NT2/D1 (cell line): Measurements from ENCODE around the gene AKR1E2.

Experiments
- SUZ12 ChIP-seq: IDR thresholded peaks from 2 replicates; pipeline ENCODE4 v1.6.1; 2011; ENCODE audit not compliant: insufficient read length, insufficient read depth; ENCODE audit errors: extremely low read depth
- YY1 ChIP-seq: IDR thresholded peaks from 2 replicates; pipeline ENCODE4 v1.6.1; 2011; ENCODE audit not compliant: insufficient read length, insufficient read depth
- ZNF274 ChIP-seq: IDR thresholded peaks from 2 replicates; pipeline ENCODE4 v1.6.1; 2011; ENCODE audit warnings: mild to moderate bottlenecking, low read depth, low read length

DNA sequence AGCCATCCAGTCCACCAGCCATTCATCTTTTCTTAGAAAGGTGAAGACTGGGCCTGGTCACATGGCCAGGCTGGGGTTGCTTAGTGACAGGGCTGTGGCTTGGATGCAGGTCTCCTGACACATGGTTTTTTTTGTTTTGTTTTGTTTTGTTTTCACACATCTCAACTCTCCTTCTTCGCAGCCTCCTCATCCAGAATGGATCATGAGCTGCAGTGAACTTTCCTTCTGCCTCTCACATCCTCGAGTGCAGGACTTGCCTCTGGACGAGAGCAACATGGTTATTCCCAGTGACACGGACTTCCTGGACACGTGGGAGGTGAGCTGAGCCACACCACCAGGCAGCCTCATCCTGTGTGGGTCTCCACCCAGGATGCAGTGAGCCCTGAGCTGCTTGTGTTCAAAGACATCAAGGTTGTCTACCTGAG is 9.5 kb downstream of the AKR1E2 start:
- TF ChIP-seq SUZ12 (no peak), ZNF274 (no peak), YY1 (no peak)
